ENCODE data around the gene MB. TPM values are rescaled to one million over a fixed set of nuclear protein-coding genes. Genes with fewer than 3 reads are reported as not detected.

Gene MB
- total RNA-seq, 1 donor from 2014 or later: not detected

- DNase-seq (ENCODE audit: low spot score in 2 of 2, unreplicated experiment in 2 of 2): no peak
- Mint-ChIP-seq H3K4me1 (peaks cover 15% of the 10 kb centered on the region), H3K27ac (no peak overlapping the region), H3K9me3 (peaks cover 7% of the 10 kb centered on the region), H3K4me3 (no peak overlapping the region), H3K27me3 (ENCODE audit: low read depth) (no peaks in the 10 kb centered on the region), H3K36me3 (peaks cover 1% of the 10 kb centered on the region)
- TF ChIP-seq CTCF (IDR thresholded peaks at IDR 0.05; ENCODE audit: unreplicated experiment): no peak
These were observed 32.6 kb upstream of the MB start for GRCh38 chr22:35649636-35650250.

- H3K4me1 Mint-ChIP-seq: peaks cover 15% of the 10 kb centered on the region
- no peaks in the 10 kb centered on the region for H3K27me3 Mint-ChIP-seq (ENCODE audit: low read depth)
- peak overlapping the region; percentile 89 for H3K27ac Mint-ChIP-seq
- peaks cover 1% of the 10 kb centered on the region for H3K36me3 Mint-ChIP-seq
- H3K9me3 Mint-ChIP-seq: peaks cover 7% of the 10 kb centered on the region
- no peak for TF ChIP-seq CTCF (IDR thresholded peaks at IDR 0.05; ENCODE audit: unreplicated experiment)
- no peak overlapping the region for H3K4me3 Mint-ChIP-seq
- DNase-seq (ENCODE audit: low spot score in 2 of 2, unreplicated experiment in 2 of 2): no peak
These were observed 32.0 kb upstream of the MB start for GRCh38 chr22:35649026-35649553.

GRCh38 chr22:35648066-35649025, 31.2 kb upstream of the MB start, which contains the start of gene APOL6:
Gene APOL6, plus strand, starts transcription at chr22:35648446. Its CDS starts 7,980 bp downstream, at chr22:35656426.
- H3K4me3 Mint-ChIP-seq: peak within 1 kb of the TSS; percentile 66
- H3K27ac Mint-ChIP-seq: peak within 1 kb of the TSS; percentile 89
- TF ChIP-seq CTCF (IDR thresholded peaks at IDR 0.05; ENCODE audit: unreplicated experiment): no peak
- H3K27me3 Mint-ChIP-seq (ENCODE audit: low read depth): no peaks in the 10 kb centered on the region
- H3K9me3 Mint-ChIP-seq: peaks cover 4% of the 10 kb centered on the region
- no peak for DNase-seq (ENCODE audit: low spot score in 2 of 2, unreplicated experiment in 2 of 2)
- H3K36me3 Mint-ChIP-seq: peaks cover 1% of the 10 kb centered on the region
- peaks cover 15% of the 10 kb centered on the region for H3K4me1 Mint-ChIP-seq

- peak in 1 of 2 experiments; percentile 29 for DNase-seq (ENCODE audit: low spot score in 2 of 2, unreplicated experiment in 2 of 2)
- TF ChIP-seq CTCF (IDR thresholded peaks at IDR 0.05; ENCODE audit: unreplicated experiment): no peak
- Mint-ChIP-seq H3K9me3 (no peaks in the 10 kb centered on the region), H3K4me3 (no peak overlapping the region), H3K36me3 (no peaks in the 10 kb centered on the region), H3K4me1 (peaks cover 18% of the 10 kb centered on the region), H3K27me3 (ENCODE audit: low read depth) (no peaks in the 10 kb centered on the region), H3K27ac (no peak overlapping the region)
These were observed 28.5 kb upstream of the MB start for GRCh38 chr22:35645646-35646045.

GRCh38 chr22:35643991-35644390, 26.9 kb upstream of the MB start:
- TF ChIP-seq CTCF (IDR thresholded peaks at IDR 0.05; ENCODE audit: unreplicated experiment): no peak
- H3K9me3 Mint-ChIP-seq: no peaks in the 10 kb centered on the region

More at GRCh38 chr22:35643991-35644390, 26.9 kb upstream of the MB start:
- no peak overlapping the region for H3K27ac Mint-ChIP-seq
- H3K4me3 Mint-ChIP-seq: no peak overlapping the region
- H3K27me3 Mint-ChIP-seq (ENCODE audit: low read depth): no peaks in the 10 kb centered on the region
- H3K4me1 Mint-ChIP-seq: peaks cover 16% of the 10 kb centered on the region
- peak in 1 of 2 experiments; percentile 20 for DNase-seq (ENCODE audit: low spot score in 2 of 2, unreplicated experiment in 2 of 2)
- H3K36me3 Mint-ChIP-seq: no peaks in the 10 kb centered on the region

All from mesothelial cell of epicardium (in vitro differentiated cells).